CD4-positive, CD25-positive, alpha-beta regulatory T cell (primary cell): Measurements from ENCODE around the gene ZNF76. TPM values are rescaled to one million over a fixed set of nuclear protein-coding genes. Genes with fewer than 3 reads are reported as not detected.

Experiments used
- ATAC-seq, 2 donors: fragments of 150-1000 bp; cut with Tn5 transposase; one replicate each; pipeline ENCODE4 v1.10.0; 2021; ENCODE audit warnings: low read depth in 2 of 2, moderate number of reproducible peaks in 2 of 2, moderate library complexity in 1 of 2
- DNase-seq, 3 donors: peaks; one replicate each; pipeline versions ENCODE4 v3.0.0 to v3.0.0-alpha.2; 2012 to 2022; ENCODE audit warnings: mixed read lengths in 1 of 3
- H3K27ac ChIP-seq: one replicate; pipeline ENCODE4 v1.7.0; 2013; ENCODE audit warnings: mild to moderate bottlenecking, low read length; ENCODE audit not compliant: insufficient read depth, poor library complexity, severe bottlenecking
- H3K27me3 ChIP-seq: one replicate; pipeline ENCODE4 v1.7.0; 2013; ENCODE audit warnings: low read length; ENCODE audit not compliant: control insufficient read depth, insufficient read depth
- H3K36me3 ChIP-seq: one replicate; pipeline ENCODE4 v1.7.0; 2013; ENCODE audit warnings: mild to moderate bottlenecking, low read length, moderate library complexity; ENCODE audit not compliant: control insufficient read depth, insufficient read depth
- H3K4me1 ChIP-seq: 2 replicates; pipeline ENCODE4 v1.7.0; 2013; ENCODE audit warnings: mild to moderate bottlenecking, low read length; ENCODE audit not compliant: insufficient read depth, control insufficient read depth, poor library complexity, severe bottlenecking
- H3K4me3 ChIP-seq: one replicate; pipeline ENCODE4 v1.7.0; 2013; ENCODE audit warnings: low read depth, mild to moderate bottlenecking, low read length, moderate library complexity
- H3K9me3 ChIP-seq, 2 experiments: 1 replicate in 1 of 2; 2 replicates in 1 of 2; pipeline ENCODE4 v1.7.0; 2013; ENCODE audit warnings: low read length in 2 of 2, mild to moderate bottlenecking in 1 of 2, moderate library complexity in 1 of 2; ENCODE audit not compliant: control insufficient read depth in 2 of 2
- H3K27ac Mint-ChIP-seq, 3 donors: one replicate each; pipeline ENCODE4 v1.8.0; 2020 to 2022; ENCODE audit warnings: mild to moderate bottlenecking in 3 of 3, mixed read lengths in 3 of 3, moderate library complexity in 2 of 3
- H3K27me3 Mint-ChIP-seq: one replicate; pipeline ENCODE4 v1.8.0; 2022; ENCODE audit warnings: mild to moderate bottlenecking, mixed read lengths
- H3K36me3 Mint-ChIP-seq: one replicate; pipeline ENCODE4 v1.8.0; 2020; ENCODE audit warnings: mixed read lengths
- H3K4me1 Mint-ChIP-seq, 4 donors: one replicate each; pipeline ENCODE4 v1.8.0; 2020 to 2022; ENCODE audit warnings: mixed read lengths in 4 of 4, mild to moderate bottlenecking in 1 of 4
- H3K4me3 Mint-ChIP-seq, 4 donors: one replicate each; pipeline ENCODE4 v1.8.0; 2020 to 2022; ENCODE audit warnings: mild to moderate bottlenecking in 4 of 4, mixed read lengths in 4 of 4, moderate library complexity in 3 of 4
- H3K9me3 Mint-ChIP-seq, 7 donors: one replicate each; pipeline ENCODE4 v1.8.0; 2020 to 2022; ENCODE audit warnings: mixed read lengths in 7 of 7, mild to moderate bottlenecking in 3 of 7, moderate library complexity in 2 of 7
- polyA plus RNA-seq, 4 donors: library from polyadenylated mRNA; unstranded; fragments of 300-500 nt; fragmentation: Illumina TruSeq; gene quantifications; one replicate each; pipeline ENCODE4 v1.2.3, GENCODE V29; 2021
- total RNA-seq: library from RNA; stranded (reverse); gene quantifications from one replicate; pipeline ENCODE4 v1.2.3, GENCODE V29; 2022

ZNF76 gene
- total and polyA plus RNA-seq, 5 donors from 2014 or later: 18.7 to 66.6 (median 22.1) TPM

- Mint-ChIP-seq H3K4me3 (peak overlapping the region in 1 of 4 donors; percentile 98), H3K27me3 (no peaks in the 10 kb centered on the region), H3K27ac (peak overlapping the region in 2 of 3 donors; percentile 51 to 93), H3K36me3 (peaks cover 17% of the 10 kb centered on the region), H3K4me1 (peaks cover 4 to 55% (median 41%) of the 10 kb centered on the region in 4 donors), H3K9me3 (peaks cover 0 to 3% (median 0%) of the 10 kb centered on the region in 7 donors)
- Histone ChIP-seq H3K9me3 (no peaks in the 10 kb centered on the region), H3K27ac (no peak overlapping the region), H3K36me3 (peaks cover 6% of the 10 kb centered on the region), H3K4me1 (peaks cover 40% of the 10 kb centered on the region), H3K27me3 (no peaks in the 10 kb centered on the region), H3K4me3 (no peak overlapping the region)
- DNase-seq: no peak
- no peak for ATAC-seq
These were observed 82.0 kb downstream of the ZNF76 start for GRCh38 chr6:35341557-35341956.

DNA sequence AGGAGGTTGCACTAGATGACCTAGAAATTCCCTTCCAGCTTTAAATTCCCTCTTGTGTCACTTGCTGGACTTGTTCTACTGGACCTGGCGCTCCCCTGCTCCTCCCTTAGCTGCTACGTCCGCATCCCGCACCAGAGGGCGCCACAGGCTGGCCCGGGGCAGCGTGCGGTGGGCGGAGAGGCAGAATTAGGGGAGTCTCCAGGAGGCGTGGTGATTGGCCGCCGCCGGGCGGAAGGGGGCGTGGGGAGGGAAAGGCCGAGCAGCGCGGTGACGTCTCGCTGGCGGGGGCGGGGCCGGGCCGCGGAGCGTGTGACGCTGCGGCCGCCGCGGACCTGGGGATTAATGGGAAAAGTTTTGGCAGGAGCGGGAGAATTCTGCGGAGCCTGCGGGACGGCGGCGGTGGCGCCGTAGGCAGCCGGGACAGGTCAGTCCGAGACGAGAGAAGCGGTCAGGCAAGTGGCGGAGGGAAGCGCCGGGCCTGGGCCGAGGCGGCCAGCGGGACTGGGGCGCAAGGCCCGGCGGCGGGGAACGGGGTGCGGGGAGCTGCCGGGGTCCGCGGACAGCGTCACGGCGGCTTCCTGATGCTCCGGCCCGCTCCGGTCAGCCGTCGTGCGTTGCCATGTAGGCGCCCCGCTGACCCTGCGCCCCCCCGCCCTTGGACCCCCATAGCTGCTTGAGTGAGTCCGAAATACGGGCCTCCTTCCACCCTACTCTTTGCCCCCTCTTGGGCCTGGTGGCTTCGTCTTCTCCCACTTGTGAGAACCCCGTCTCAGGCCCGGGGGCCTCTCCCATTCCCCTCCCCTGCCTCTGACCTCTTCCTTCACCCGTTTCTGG lies 82.9 kb downstream of the ZNF76 start, which contains the start of gene PPARD:
Gene PPARD (plus strand): TSS at position 301 of the 834 bp plus-strand sequence. CDS start 68,530 bp downstream, outside the sequence.
- H3K4me1 Mint-ChIP-seq: peaks cover 4 to 54% (median 39%) of the 10 kb centered on the region in 4 donors
- peak; percentile 98 to 99 for ATAC-seq
- peak within 1 kb of the TSS; percentile 88 for H3K4me3 ChIP-seq

DNA sequence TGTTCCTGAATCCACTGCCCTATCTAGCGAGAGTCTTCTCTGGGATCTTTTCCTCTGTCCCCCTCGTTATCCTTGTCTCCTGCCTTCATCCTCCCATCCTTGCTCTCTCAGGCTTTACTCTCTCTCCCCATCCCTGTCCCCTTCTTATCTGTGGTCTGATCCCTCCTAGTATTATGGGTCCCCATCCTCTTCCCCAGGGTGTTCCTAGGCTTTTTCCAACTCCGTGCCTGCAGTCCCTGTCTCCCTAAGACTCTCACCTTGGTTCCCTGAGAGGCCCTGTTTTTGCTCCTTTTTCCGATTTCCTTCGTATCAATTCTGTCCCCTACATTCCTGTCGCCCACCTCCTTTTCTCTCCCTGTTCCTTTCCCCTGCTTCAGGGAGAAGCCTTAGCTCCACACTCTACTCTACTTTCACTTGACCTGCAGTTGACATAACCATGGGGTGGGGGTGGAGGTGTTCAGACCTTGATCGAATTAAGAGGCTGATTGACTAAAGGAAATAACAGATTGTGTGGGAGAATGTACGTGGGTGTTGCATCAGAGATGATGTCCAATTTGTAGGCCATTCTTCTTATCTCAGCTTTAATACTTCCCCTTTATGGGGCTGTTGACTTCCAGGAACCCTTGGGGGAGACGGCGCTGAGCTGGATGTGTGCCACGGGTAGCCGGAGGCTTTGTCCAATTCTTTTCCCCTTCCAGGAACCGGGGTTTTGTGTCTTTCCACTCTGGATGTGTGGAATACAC lies 83.7 kb downstream of the ZNF76 start:
- H3K4me1 ChIP-seq: peaks cover 57% of the 10 kb centered on the region
- no peaks in the 10 kb centered on the region for H3K9me3 Mint-ChIP-seq

More for the DNA sequence above, 82.9 kb downstream of the ZNF76 start, which contains the start of gene PPARD:
- peaks cover 10% of the 10 kb centered on the region for H3K36me3 ChIP-seq
- Mint-ChIP-seq H3K36me3 (peaks cover 17% of the 10 kb centered on the region), H3K9me3 (no peaks in the 10 kb centered on the region), H3K4me3 (peak within 1 kb of the TSS; percentile 92 to 98 (median 97)), H3K27ac (peak within 1 kb of the TSS; percentile 92 to 95 (median 93)), H3K27me3 (no peaks in the 10 kb centered on the region)
- DNase-seq: peak; percentile 94 to 97 (median 95)
- peaks cover 49% of the 10 kb centered on the region for H3K4me1 ChIP-seq
- no peaks in the 10 kb centered on the region for H3K27me3 ChIP-seq
- peak within 1 kb of the TSS; percentile 89 for H3K27ac ChIP-seq
- H3K9me3 ChIP-seq: no peaks in the 10 kb centered on the region

DNA sequence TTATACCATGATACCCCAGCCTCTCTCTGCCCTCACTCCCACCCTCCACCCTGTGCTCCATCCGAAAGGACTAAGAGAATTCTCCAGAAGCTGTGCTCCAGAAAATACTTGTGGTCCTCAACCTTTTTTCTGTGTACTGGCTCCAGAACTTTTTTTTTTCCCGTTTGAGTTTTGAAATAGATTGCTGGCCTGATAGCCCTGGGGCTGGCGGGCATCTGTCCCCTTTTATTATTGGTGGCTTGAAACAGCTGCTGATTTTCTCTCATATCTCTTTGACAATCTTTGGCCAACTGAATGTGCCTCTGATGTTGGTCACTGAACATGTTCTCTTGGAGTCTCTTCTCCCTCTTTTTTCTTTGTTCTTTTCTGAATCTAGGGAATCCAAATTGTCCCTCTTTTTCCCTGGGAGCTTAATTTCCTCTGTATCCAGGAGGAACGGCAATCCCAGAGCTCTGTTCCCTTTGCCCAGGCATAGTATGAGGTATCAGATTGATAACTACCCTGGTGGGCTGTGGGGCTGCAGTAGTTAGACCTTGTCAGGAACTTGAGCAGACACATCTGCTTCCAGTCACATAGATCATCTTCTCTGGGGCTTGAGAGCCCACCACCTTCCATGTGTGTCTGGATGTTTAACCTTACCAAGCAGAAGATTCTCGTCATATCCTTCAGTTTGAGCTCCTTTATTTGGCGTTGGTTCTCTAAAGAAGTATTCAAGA lies 84.5 kb downstream of the ZNF76 start:
- DNase-seq (no peak), ATAC-seq (no peak)
- Histone ChIP-seq H3K36me3 (peaks cover 10% of the 10 kb centered on the region), H3K27ac (peak overlapping the region; percentile 89), H3K9me3 (no peaks in the 10 kb centered on the region), H3K4me1 (peaks cover 64% of the 10 kb centered on the region), H3K27me3 (no peaks in the 10 kb centered on the region), H3K4me3 (peak overlapping the region; percentile 88)
- peaks cover 25% of the 10 kb centered on the region for H3K36me3 Mint-ChIP-seq
- H3K9me3 Mint-ChIP-seq: no peaks in the 10 kb centered on the region
- H3K27me3 Mint-ChIP-seq: no peaks in the 10 kb centered on the region
- H3K4me3 Mint-ChIP-seq: peak overlapping the region; percentile 92 to 98 (median 97)
- peak overlapping the region; percentile 92 to 94 (median 93) for H3K27ac Mint-ChIP-seq
- peaks cover 4 to 65% (median 45%) of the 10 kb centered on the region in 4 donors for H3K4me1 Mint-ChIP-seq

More for the DNA sequence above, 83.7 kb downstream of the ZNF76 start:
- H3K4me1 Mint-ChIP-seq: peaks cover 4 to 58% (median 40%) of the 10 kb centered on the region in 4 donors
- H3K36me3 ChIP-seq: peaks cover 10% of the 10 kb centered on the region
- ATAC-seq: no peak
- peak overlapping the region; percentile 88 for H3K4me3 ChIP-seq
- no peaks in the 10 kb centered on the region for H3K27me3 Mint-ChIP-seq
- H3K27ac Mint-ChIP-seq: peak overlapping the region; percentile 92 to 94 (median 93)
- H3K4me3 Mint-ChIP-seq: peak overlapping the region; percentile 92 to 98 (median 97)
- no peaks in the 10 kb centered on the region for H3K27me3 ChIP-seq
- H3K36me3 Mint-ChIP-seq: peaks cover 20% of the 10 kb centered on the region
- DNase-seq: peak in 2 of 3 donors; percentile 21 to 30
- H3K27ac ChIP-seq: peak overlapping the region; percentile 89
- no peaks in the 10 kb centered on the region for H3K9me3 ChIP-seq

Other genes starting within 250 kb of the ZNF76 start
- gene TCP11, start 118.4 kb upstream of the ZNF76 start, total RNA-seq: not detected
- not detected for gene TCP11, start 118.4 kb upstream of the ZNF76 start, polyA plus RNA-seq
- gene SCUBE3, start 45.8 kb upstream of the ZNF76 start, total RNA-seq: not detected
- under 1 TPM in 3 of 4 donors, not detected in 1; 0.03 to 0.11 (median 0.05) TPM for gene SCUBE3, start 45.8 kb upstream of the ZNF76 start, polyA plus RNA-seq
- gene DEF6, start 38.1 kb downstream of the ZNF76 start, total RNA-seq: 247 TPM
- gene DEF6, start 38.1 kb downstream of the ZNF76 start, polyA plus RNA-seq: 100 to 1,000 TPM; 134 to 142 (median 139) TPM
- 37.3 TPM for gene PPARD, start 82.8 kb downstream of the ZNF76 start, total RNA-seq
- gene PPARD, start 82.8 kb downstream of the ZNF76 start, polyA plus RNA-seq: 1 to 10 TPM; 3.8 to 6.6 (median 5.1) TPM
- 5.5 TPM for gene FANCE, start 192.6 kb downstream of the ZNF76 start, total RNA-seq
- 1 to 10 TPM; 4.8 to 6.6 (median 5.2) TPM for gene FANCE, start 192.6 kb downstream of the ZNF76 start, polyA plus RNA-seq
- gene RPL10A, start 208.7 kb downstream of the ZNF76 start, total RNA-seq: 1,327 TPM
- 1,000 to 10,000 TPM in 2 of 4 donors, 100 to 1,000 TPM in 2; 848 to 1,343 (median 1,026) TPM for gene RPL10A, start 208.7 kb downstream of the ZNF76 start, polyA plus RNA-seq
- gene TEAD3, start 237.3 kb downstream of the ZNF76 start, total RNA-seq: not detected
- gene TEAD3, start 237.3 kb downstream of the ZNF76 start, polyA plus RNA-seq: under 1 TPM in 3 of 4 donors, not detected in 1; 0.18 to 0.24 (median 0.20) TPM